Measurements from ENCODE around the gene MACC1.
"Not testable (repeated sequence)": the region's sequence is repeated elsewhere in the genome, so short reads cannot be mapped to it uniquely, and the experiment has no call there.

Gene MACC1

GRCh38 chr7:20128001-20128400 is 89.2 kb downstream of the MACC1 start:
- no peak for DNase-seq (ENCODE audit: low spot score)

GRCh38 chr7:20126060-20126459 is 91.1 kb downstream of the MACC1 start:
- DNase-seq (ENCODE audit: low spot score), result not testable (repeated sequence)

- DNase-seq (ENCODE audit: low spot score), result not testable (repeated sequence)
Observed at GRCh38 chr7:20124087-20124486, 93.1 kb downstream of the MACC1 start.

GRCh38 chr7:20122653-20123316 is 94.4 kb downstream of the MACC1 start:
- not testable (repeated sequence) for DNase-seq (ENCODE audit: low spot score)

GRCh38 chr7:20122073-20122472 is 95.1 kb downstream of the MACC1 start:
- DNase-seq (ENCODE audit: low spot score), result no peak

GRCh38 chr7:20121404-20121803 is 95.8 kb downstream of the MACC1 start:
- no peak for DNase-seq (ENCODE audit: low spot score)

- not testable (repeated sequence) for DNase-seq (ENCODE audit: low spot score)
Observed at GRCh38 chr7:20120611-20121168, 96.5 kb downstream of the MACC1 start.

GRCh38 chr7:20116869-20117268 is 100.3 kb downstream of the MACC1 start:
- DNase-seq (ENCODE audit: low spot score), result no peak

GRCh38 chr7:20114468-20114867 is 102.7 kb downstream of the MACC1 start:
- DNase-seq (ENCODE audit: low spot score), result no peak

- DNase-seq (ENCODE audit: low spot score), result no peak
Observed at GRCh38 chr7:20113427-20114027, 103.7 kb downstream of the MACC1 start.

- DNase-seq (ENCODE audit: low spot score), result no peak
Observed at GRCh38 chr7:20112696-20113095, 104.5 kb downstream of the MACC1 start.

- no peak for DNase-seq (ENCODE audit: low spot score)
Observed at GRCh38 chr7:20111821-20112542, 105.2 kb downstream of the MACC1 start.

GRCh38 chr7:20107582-20107981 is 109.6 kb downstream of the MACC1 start:
- DNase-seq (ENCODE audit: low spot score), result no peak

- no peak for DNase-seq (ENCODE audit: low spot score)
Observed at GRCh38 chr7:20104696-20105095, 112.5 kb downstream of the MACC1 start.

GRCh38 chr7:20102982-20103381 is 114.2 kb downstream of the MACC1 start:
- no peak for DNase-seq (ENCODE audit: low spot score)

- DNase-seq (ENCODE audit: low spot score), result no peak
Observed at GRCh38 chr7:20095862-20096261, 121.3 kb downstream of the MACC1 start.

GRCh38 chr7:20095436-20095835 is 121.7 kb downstream of the MACC1 start:
- no peak for DNase-seq (ENCODE audit: low spot score)

GRCh38 chr7:20089431-20089830 is 127.8 kb downstream of the MACC1 start:
- no peak for DNase-seq (ENCODE audit: low spot score)

GRCh38 chr7:20085086-20085485 is 132.1 kb downstream of the MACC1 start:
- no peak for DNase-seq (ENCODE audit: low spot score)
